ENCODE data around the gene AVEN. TPM values are rescaled to one million over a fixed set of nuclear protein-coding genes. Genes with fewer than 3 reads are reported as not detected.

Gene AVEN
- total and polyA plus RNA-seq, 2 experiments from 2014 or later, result 7.7 to 10.3 TPM

- DNase-seq (ENCODE audit: low spot score), result no peak
- no peaks in the 10 kb centered on the region for H3K4me1 Mint-ChIP-seq
- no peak overlapping the region for H3K27ac Mint-ChIP-seq
- Histone ChIP-seq H3K79me2 (replicated peaks; ENCODE audit: insufficient read depth) (no peaks in the 10 kb centered on the region), H3K9me2 (ENCODE audit: insufficient read depth) (no peaks in the 10 kb centered on the region), H3K36me3 (ENCODE audit: insufficient read depth) (peaks cover 10% of the 10 kb centered on the region; the same call in 1 of the 2 replicates), H3K4me2 (no peak overlapping the region), H3K27ac (ENCODE audit: low read depth) (no peak overlapping the region), H4K20me1 (replicated peaks; ENCODE audit: insufficient read depth) (no peaks in the 10 kb centered on the region), H3F3A (replicated peaks; ENCODE audit: low read depth) (no peaks in the 10 kb centered on the region), H3K27me3 (ENCODE audit: insufficient read depth) (no peaks in the 10 kb centered on the region), H3K4me3 (no peak overlapping the region), H2AFZ (no peak overlapping the region), H3K4me1 (ENCODE audit: insufficient read depth) (no peaks in the 10 kb centered on the region)
- peaks cover 4% of the 10 kb centered on the region for H3K27me3 Mint-ChIP-seq (ENCODE audit: insufficient read depth, low read depth, poor library complexity)
- peaks cover 25% of the 10 kb centered on the region; the same call in 2 of the 3 replicates for H3K36me3 Mint-ChIP-seq (ENCODE audit: low read depth)
- no peak for TF ChIP-seq JUNB (IDR thresholded peaks at IDR 0.05; ENCODE audit: unreplicated experiment)
- no peak for TF ChIP-seq ZNF462 (CRISPR knock-in tag; IDR thresholded peaks at IDR 0.05)
- TF ChIP-seq STAT1 (IDR thresholded peaks at IDR 0.05; ENCODE audit: unreplicated experiment), result no peak
- TF ChIP-seq NANOG (IDR thresholded peaks at IDR 0.05; ENCODE audit: borderline replicate concordance), result no peak
- TF ChIP-seq, protein P1, sequence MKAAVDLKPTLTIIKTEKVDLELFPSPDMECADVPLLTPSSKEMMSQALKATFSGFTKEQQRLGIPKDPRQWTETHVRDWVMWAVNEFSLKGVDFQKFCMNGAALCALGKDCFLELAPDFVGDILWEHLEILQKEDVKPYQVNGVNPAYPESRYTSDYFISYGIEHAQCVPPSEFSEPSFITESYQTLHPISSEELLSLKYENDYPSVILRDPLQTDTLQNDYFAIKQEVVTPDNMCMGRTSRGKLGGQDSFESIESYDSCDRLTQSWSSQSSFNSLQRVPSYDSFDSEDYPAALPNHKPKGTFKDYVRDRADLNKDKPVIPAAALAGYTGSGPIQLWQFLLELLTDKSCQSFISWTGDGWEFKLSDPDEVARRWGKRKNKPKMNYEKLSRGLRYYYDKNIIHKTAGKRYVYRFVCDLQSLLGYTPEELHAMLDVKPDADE (IDR thresholded peaks at IDR 0.05), result no peak
- TF ChIP-seq ZNF331 (CRISPR knock-in tag; IDR thresholded peaks at IDR 0.05; ENCODE audit: low read depth), result no peak
- TF ChIP-seq EZH2 (IDR thresholded peaks at IDR 0.05; ENCODE audit: low read depth, unreplicated experiment), result no peak
- TF ChIP-seq, protein P2, sequence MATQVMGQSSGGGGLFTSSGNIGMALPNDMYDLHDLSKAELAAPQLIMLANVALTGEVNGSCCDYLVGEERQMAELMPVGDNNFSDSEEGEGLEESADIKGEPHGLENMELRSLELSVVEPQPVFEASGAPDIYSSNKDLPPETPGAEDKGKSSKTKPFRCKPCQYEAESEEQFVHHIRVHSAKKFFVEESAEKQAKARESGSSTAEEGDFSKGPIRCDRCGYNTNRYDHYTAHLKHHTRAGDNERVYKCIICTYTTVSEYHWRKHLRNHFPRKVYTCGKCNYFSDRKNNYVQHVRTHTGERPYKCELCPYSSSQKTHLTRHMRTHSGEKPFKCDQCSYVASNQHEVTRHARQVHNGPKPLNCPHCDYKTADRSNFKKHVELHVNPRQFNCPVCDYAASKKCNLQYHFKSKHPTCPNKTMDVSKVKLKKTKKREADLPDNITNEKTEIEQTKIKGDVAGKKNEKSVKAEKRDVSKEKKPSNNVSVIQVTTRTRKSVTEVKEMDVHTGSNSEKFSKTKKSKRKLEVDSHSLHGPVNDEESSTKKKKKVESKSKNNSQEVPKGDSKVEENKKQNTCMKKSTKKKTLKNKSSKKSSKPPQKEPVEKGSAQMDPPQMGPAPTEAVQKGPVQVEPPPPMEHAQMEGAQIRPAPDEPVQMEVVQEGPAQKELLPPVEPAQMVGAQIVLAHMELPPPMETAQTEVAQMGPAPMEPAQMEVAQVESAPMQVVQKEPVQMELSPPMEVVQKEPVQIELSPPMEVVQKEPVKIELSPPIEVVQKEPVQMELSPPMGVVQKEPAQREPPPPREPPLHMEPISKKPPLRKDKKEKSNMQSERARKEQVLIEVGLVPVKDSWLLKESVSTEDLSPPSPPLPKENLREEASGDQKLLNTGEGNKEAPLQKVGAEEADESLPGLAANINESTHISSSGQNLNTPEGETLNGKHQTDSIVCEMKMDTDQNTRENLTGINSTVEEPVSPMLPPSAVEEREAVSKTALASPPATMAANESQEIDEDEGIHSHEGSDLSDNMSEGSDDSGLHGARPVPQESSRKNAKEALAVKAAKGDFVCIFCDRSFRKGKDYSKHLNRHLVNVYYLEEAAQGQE (IDR thresholded peaks at IDR 0.05; ENCODE audit: unreplicated experiment), result no peak
- H3K4me3 Mint-ChIP-seq, result no peak overlapping the region
- no peak for ATAC-seq
- H3K9me3 Mint-ChIP-seq, result no peaks in the 10 kb centered on the region
Measured at GRCh38 chr15:34085746-34086145, 46.7 kb upstream of the AVEN start.

Measured in GM23338 (cell line).